Stimulated activated CD8-positive, alpha-beta memory T cell treated with anti-CD3 and anti-CD28 coated beads, Interleukin-12 subunit alpha, Interleukin-12 subunit beta, amount 100 ng/mL, for 1 hour (primary cell): ENCODE data around the gene PSAPL1.

Experiments used
- DNase-seq: peaks from one replicate; pipeline ENCODE4 v3.0.0-alpha.2; 2020; ENCODE audit warnings: low read depth

The PSAPL1 gene

DNA sequence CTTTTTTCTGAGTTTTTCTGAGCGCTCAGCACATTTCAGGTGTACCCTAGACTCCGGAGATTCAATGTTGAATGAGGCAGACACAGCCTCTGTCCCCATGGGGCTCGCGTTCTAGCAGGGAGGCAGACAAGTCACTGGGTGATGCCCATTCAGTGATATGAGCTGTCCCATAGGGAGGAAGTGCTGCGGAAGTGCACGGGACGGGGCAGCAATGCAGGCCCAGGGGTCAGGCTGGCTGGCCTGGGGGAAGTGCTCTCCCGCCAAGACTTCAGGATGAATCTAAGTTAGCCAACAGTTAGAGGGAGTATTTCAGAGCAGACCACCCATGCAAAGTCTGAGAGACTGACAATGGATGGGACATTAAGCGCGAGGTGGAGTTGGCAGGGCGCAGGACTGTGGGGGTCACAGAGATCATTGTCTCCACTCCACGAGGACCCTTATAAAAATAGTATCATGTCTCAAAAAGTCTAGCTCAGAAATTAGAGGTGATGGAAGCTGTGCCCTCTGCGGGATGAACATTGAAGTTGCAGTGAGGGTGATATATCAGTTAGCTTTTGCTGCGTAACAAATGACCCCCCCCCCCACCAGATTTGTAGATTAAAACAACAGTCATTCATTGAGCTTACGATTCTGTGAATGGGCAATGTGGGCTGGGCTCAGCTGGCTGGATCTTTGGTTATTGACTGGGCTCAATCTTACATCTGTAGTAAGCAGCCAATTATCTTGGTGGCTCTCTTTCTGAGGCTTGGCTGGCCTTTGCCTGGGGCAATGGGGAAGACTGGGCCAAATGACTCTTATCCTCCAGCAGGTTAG is 16.4 kb downstream of the PSAPL1 start:
- DNase-seq: no peak

- DNase-seq: no peak
These were observed 17.1 kb downstream of the PSAPL1 start for GRCh38 chr4:7417639-7418038.

DNA sequence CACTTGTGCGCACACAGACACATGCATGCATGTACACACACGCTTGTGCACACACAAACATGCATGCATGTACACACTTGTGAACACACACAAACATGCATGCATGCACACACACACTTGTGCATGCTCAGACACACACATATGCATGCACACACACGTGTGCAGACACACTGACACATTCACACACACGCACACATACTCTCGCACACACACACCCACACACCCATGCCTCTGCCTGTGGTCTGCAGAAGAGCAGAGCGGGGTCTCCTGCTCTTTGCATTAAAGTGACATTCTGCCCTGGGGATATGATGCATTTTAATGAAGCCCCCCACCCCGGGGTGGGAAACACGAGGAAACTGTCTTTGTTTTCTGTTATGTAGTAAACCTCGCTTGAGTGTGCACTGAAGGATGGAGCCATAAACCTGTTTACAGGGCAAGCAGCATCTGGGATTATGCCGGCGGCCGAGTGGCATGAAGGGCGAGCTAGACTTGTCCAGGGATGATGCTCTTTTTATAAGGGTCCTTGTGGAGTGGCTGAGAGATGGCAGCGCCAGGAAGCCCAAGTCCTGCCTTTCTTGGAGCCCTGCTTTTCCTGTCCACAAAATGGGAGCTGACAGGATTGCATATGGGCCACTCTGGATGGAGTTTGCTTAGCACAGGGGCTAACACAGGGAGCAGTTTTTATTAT is 17.8 kb downstream of the PSAPL1 start:
- DNase-seq: no peak

DNA sequence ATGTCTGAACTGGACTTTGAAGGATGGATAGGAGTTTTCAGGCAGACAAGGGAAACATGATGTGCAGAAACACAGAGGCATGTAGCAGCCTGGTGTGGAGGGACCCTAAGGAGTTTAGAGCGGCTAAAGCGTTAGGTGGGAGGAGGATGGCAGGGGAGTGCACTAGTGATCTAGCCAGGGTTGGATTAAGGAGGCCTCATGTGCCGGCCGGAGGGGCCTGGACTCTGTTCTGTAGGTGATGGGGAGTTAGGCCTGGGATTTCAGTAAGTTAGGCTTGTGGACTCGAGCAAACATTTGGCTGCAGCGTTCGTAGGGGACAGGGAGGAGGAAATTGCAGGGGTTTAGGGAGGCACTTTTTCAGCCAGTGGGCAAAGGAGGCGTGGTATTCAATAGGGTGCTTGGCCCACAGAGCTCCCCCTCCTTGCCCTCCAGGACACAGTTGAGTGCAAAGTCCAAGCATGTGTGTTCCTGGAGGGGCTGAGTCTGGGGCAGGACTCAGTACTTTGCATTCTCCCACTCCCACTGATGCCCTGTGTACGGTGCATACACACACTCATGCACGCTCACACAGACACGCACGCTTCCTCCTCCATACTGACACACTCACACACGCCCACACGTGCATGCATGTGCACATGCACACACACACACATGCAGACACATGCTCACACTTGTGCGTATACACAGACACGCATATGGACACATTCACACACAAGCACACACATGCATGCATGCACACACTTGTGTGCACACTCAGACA is 18.6 kb downstream of the PSAPL1 start:
- DNase-seq: no peak

GRCh38 chr4:7414736-7415510 is 19.8 kb downstream of the PSAPL1 start:
- DNase-seq: no peak

GRCh38 chr4:7414046-7414445 is 20.7 kb downstream of the PSAPL1 start:
- no peak for DNase-seq

- no peak for DNase-seq
These were observed 22.2 kb downstream of the PSAPL1 start for GRCh38 chr4:7412554-7412912.

- no peak for DNase-seq
These were observed 22.7 kb downstream of the PSAPL1 start for GRCh38 chr4:7411896-7412553.

GRCh38 chr4:7411491-7411890 is 23.2 kb downstream of the PSAPL1 start:
- DNase-seq: no peak

- no peak for DNase-seq
These were observed 24.3 kb downstream of the PSAPL1 start for GRCh38 chr4:7410446-7410845.

DNA sequence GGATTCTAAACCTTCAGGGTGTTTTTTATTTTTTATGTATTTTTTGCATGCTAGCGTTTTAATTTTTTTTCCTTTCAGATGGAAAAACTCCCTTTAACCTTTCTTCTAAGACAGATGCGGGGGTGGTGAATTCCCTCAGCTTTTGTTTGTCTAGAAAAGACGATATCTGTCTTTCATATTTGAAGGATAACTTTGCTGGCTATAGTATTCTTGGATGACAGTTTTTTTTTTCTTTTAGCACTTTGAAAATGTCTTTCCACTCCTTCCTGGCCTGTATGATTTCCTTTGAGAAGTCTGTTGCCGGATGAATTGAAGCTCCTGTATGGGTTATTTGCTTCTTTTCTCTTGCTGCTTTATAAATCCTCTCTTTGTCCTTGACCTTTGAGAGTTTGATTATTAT is 26.6 kb downstream of the PSAPL1 start:
- no peak for DNase-seq

DNA sequence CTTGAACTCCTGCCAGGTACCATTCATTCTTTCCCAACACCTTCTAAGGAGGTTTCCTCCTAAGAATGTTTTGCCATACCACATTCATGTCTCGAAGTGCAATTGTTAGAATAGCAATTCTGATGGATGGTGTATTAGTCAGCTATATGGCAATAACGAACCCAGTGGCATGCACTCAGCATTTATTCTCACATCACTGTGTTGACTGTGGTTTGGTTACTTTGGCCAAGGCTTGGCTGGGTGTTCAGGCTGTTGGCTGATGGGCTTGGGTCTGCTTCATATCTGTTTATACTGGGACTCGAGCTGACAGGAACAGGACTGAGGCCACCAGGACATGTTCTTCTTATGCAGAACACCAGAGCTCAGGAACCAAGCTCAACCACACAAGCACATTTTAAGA is 31.7 kb downstream of the PSAPL1 start:
- DNase-seq: no peak

- DNase-seq: no peak
These were observed 32.2 kb downstream of the PSAPL1 start for GRCh38 chr4:7402526-7402925.

DNA sequence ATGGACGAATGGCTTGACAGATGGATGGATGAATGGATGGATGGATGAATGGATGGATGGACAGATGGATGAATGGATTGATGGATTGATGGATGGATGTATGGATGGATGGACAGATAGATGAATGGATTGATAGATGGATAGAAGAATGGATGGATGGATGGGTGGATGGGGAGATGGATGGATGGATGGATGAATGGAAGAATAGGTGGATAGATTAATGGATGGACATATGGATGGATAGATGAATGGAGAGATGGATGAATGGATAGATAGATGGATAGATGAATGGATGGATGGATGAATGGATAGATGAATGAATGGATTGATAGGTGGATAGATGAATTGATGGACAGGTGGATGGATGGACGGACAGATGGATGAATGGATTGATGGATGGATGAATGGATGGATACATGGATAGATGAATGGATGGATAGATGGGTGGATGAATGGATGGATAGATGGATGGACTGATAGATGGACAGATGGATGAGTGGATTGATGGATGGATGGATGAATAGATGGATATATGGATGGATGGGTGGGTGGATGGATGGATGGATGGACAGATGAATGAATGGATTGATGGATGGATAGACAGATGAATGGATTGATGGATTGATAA is 33.9 kb downstream of the PSAPL1 start:
- no peak for DNase-seq

DNA sequence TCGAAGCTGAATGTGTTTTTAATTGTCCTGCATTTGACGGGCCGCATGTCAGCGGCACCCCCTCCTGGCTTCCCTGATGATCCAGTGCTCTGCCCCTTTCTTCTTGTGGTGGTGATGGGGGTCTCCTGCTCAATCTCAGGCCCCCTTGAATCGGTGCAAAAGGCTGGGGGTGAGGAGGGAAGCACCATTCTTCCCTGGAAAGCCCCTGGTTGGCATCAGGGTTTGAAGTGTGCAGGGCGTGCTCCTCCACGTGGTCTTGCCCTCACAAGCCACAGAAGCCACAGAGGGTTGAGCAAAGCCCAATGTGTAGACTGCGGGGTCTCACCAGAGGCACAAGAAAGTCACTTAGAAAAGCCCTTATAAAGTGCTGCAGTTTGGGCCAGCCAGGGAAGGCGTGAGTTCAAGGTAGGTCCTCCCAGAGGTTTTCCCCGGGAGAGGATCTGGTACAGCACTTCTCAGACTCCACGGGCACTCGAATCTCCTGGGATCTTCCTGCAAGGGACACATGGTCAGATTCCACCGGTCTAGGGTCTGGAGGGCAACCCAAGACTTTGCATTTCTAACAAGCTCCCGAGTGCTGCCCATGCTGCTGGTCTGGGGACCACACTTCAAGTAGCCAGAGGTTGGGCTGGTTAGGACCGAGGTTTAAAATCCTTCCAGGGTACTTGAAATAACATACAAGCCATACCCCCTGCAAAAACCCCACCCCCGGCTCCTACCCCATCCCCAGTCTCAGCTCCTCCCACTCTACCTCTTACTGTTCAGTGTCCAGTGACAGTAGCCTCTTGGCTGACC is 35.1 kb downstream of the PSAPL1 start:
- DNase-seq: no peak

DNA sequence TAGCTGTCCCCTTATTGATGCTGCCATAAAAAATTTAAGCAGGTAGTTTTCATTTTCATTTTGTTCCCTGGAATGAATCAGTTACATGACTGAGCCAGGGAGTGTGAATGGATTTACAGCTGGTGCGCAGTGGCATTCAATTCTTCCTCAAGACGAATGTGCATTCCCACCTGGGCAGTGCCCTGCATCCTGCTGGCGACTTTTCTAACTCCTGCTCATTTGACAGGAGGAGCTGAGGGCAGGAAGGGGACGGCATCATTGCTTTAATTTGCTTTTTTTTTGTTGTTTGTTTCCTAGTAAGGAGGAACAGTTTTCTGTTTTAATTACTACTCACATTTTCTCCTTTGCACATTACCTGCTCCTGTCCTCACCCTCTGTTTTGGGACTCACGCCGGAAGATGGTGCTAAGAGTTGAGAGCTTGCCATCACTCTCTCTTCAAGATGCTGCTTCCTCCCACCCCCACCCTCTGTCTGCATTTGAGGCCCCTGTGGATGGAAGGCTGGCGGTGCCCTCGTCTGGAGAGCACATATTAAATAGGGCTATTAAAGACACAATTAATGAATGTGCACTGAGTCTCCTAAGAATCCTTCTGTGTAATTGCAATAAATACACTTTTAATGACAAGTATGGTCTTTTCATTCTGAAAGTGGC is 35.8 kb downstream of the PSAPL1 start:
- DNase-seq: no peak

DNA sequence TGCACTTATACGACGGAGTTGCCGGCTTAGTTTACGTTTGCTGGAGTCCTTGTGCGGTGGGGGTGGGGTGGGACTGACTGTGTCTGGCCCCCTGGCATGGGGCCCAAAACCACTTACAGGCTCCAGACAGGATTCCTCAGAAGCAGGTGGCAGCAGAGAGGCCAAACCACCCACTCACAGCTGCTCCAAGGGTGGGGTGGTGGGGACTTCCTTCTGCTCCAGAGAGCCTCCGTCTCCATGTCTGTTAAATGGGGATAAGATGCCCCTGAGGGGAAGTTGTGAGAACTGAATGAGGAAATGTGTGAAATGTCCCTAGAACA is 36.7 kb downstream of the PSAPL1 start:
- DNase-seq: no peak

- no peak for DNase-seq
These were observed 37.3 kb downstream of the PSAPL1 start for GRCh38 chr4:7397206-7398103.
